Nephron (organoid): Measurements from ENCODE around the gene LIN28B.

ENCODE experiments used
- H3K27ac Mint-ChIP-seq, 3 experiments: 2 replicates each; pipeline ENCODE4 v1.8.0; 2020; ENCODE audit warnings: mixed read lengths in 3 of 3, mild to moderate bottlenecking in 2 of 3, moderate library complexity in 1 of 3
- H3K27me3 Mint-ChIP-seq: 2 replicates; pipeline ENCODE4 v1.8.0; 2021; ENCODE audit warnings: low read depth, mild to moderate bottlenecking, moderate library complexity, mixed read lengths
- H3K36me3 Mint-ChIP-seq: 2 replicates; pipeline ENCODE4 v1.8.0; 2020; ENCODE audit warnings: low read depth, mixed read lengths
- H3K4me1 Mint-ChIP-seq: 2 replicates; pipeline ENCODE4 v1.8.0; 2020; ENCODE audit warnings: mixed read lengths
- H3K4me3 Mint-ChIP-seq, 3 experiments: 2 replicates each; pipeline ENCODE4 v1.8.0; 2020; ENCODE audit warnings: mild to moderate bottlenecking in 3 of 3, mixed read lengths in 3 of 3, moderate library complexity in 2 of 3
- H3K9me3 Mint-ChIP-seq: 2 replicates; pipeline ENCODE4 v1.8.0; 2020; ENCODE audit warnings: mixed read lengths
- CTCF ChIP-seq, 3 experiments: fragments of 200-600 bp; sonication (generic); IDR thresholded peaks; one replicate each; pipeline ENCODE4 v1.5.0; 2021; ENCODE audit warnings: antibody characterized with exemption in 3 of 3; ENCODE audit not compliant: unreplicated experiment in 3 of 3

Gene LIN28B

GRCh38 chr6:104956731-104957294 lies at the start of gene LIN28B:
TSS of gene LIN28B (plus strand) at chr6:104957107. CDS start at chr6:104957251, 144 bp downstream.
- H3K27me3 Mint-ChIP-seq: peaks cover 79% of the 10 kb centered on the region
- peaks cover 20% of the 10 kb centered on the region for H3K4me1 Mint-ChIP-seq
- peaks cover under 1% of the 10 kb centered on the region for H3K36me3 Mint-ChIP-seq
- H3K27ac Mint-ChIP-seq: peak within 1 kb of the TSS in 2 of 3 experiments; percentile 73 to 97
- H3K9me3 Mint-ChIP-seq: no peaks in the 10 kb centered on the region
- H3K4me3 Mint-ChIP-seq: peak within 1 kb of the TSS; percentile 85 to 93 (median 93)
- no peak for TF ChIP-seq CTCF (IDR thresholded peaks at IDR 0.05; ENCODE audit: unreplicated experiment in 3 of 3)

- Mint-ChIP-seq H3K9me3 (peaks cover 2% of the 10 kb centered on the region), H3K4me3 (no peak overlapping the region), H3K27me3 (no peaks in the 10 kb centered on the region), H3K36me3 (no peaks in the 10 kb centered on the region), H3K27ac (no peak overlapping the region), H3K4me1 (no peaks in the 10 kb centered on the region)
- TF ChIP-seq CTCF (IDR thresholded peaks at IDR 0.05; ENCODE audit: unreplicated experiment in 3 of 3): no peak
Observed at GRCh38 chr6:104908031-104908887, 48.6 kb upstream of the LIN28B start.

- Mint-ChIP-seq H3K36me3 (no peaks in the 10 kb centered on the region), H3K27me3 (no peaks in the 10 kb centered on the region), H3K4me1 (no peaks in the 10 kb centered on the region), H3K27ac (no peak overlapping the region), H3K9me3 (no peaks in the 10 kb centered on the region), H3K4me3 (no peak overlapping the region)
- no peak for TF ChIP-seq CTCF (IDR thresholded peaks at IDR 0.05; ENCODE audit: unreplicated experiment in 3 of 3)
Observed at GRCh38 chr6:104908888-104909525, 47.9 kb upstream of the LIN28B start.

GRCh38 chr6:104921896-104922295 lies 35.0 kb upstream of the LIN28B start:
- Mint-ChIP-seq H3K4me1 (no peaks in the 10 kb centered on the region), H3K9me3 (no peaks in the 10 kb centered on the region), H3K27me3 (peaks cover 8% of the 10 kb centered on the region), H3K36me3 (no peaks in the 10 kb centered on the region), H3K4me3 (no peak overlapping the region), H3K27ac (no peak overlapping the region)
- TF ChIP-seq CTCF (IDR thresholded peaks at IDR 0.05; ENCODE audit: unreplicated experiment in 3 of 3): no peak

GRCh38 chr6:104928141-104928540 lies 28.8 kb upstream of the LIN28B start:
- no peak for TF ChIP-seq CTCF (IDR thresholded peaks at IDR 0.05; ENCODE audit: unreplicated experiment in 3 of 3)

More at GRCh38 chr6:104928141-104928540, 28.8 kb upstream of the LIN28B start:
- H3K27ac Mint-ChIP-seq: peak overlapping the region in 1 of 3 experiments; percentile 11
- no peaks in the 10 kb centered on the region for H3K9me3 Mint-ChIP-seq
- no peaks in the 10 kb centered on the region for H3K36me3 Mint-ChIP-seq
- H3K4me3 Mint-ChIP-seq: no peak overlapping the region
- H3K27me3 Mint-ChIP-seq: peaks cover 4% of the 10 kb centered on the region
- H3K4me1 Mint-ChIP-seq: no peaks in the 10 kb centered on the region
